AG04450 (cell line): Measurements from ENCODE around the gene CDA. TPM values are rescaled to one million over a fixed set of nuclear protein-coding genes. Genes with fewer than 3 reads are reported as not detected.

Source experiments
- CTCF ChIA-PET: fragments of 300-600, 350-600 bp; formaldehyde crosslinking; extraction: SDS; loops from one replicate; lab custom pipeline; 2022; ENCODE audit warnings: antibody characterized with exemption, inconsistent platforms; lab: Charles Lee
- POLR2A ChIA-PET: fragments of 350-600 bp; formaldehyde crosslinking; extraction: SDS; loops from one replicate; lab custom pipeline; 2021; ENCODE audit warnings: antibody characterized with exemption, inconsistent platforms; lab: Yijun Ruan, JAX
- DNase-seq: peaks from one replicate; pipeline ENCODE4 v3.0.0-alpha.2; 2011; ENCODE audit warnings: low read depth, low spot score
- H3K27ac ChIP-seq: one replicate; pipeline ENCODE4 v1.5.1; 2012; ENCODE audit warnings: low read depth, low read length, control low read depth
- H3K27me3 ChIP-seq: one replicate; pipeline ENCODE4 v1.6.0; 2012; ENCODE audit warnings: low read length; ENCODE audit not compliant: control insufficient read depth, insufficient read depth
- H3K4me3 ChIP-seq: 2 replicates; pipeline ENCODE4 v1.5.1; 2011; ENCODE audit warnings: mild to moderate bottlenecking, low read depth, low read length, control low read depth
- H3K9me3 ChIP-seq: 2 replicates; pipeline ENCODE4 v1.5.1; 2012; ENCODE audit warnings: low read length; ENCODE audit not compliant: control insufficient read depth, insufficient read depth
- polyA plus RNA-seq: library from polyadenylated mRNA; depleted of rRNA; stranded (reverse); fragments of >200 nt; gene quantifications from 2 replicates; pipeline ENCODE4 v1.2.3, GENCODE V29; 2011
- TF ChIP-seq, protein P1 (sequence below): IDR thresholded peaks from 2 replicates; pipeline ENCODE4 v1.5.1; 2011; ENCODE audit warnings: low read depth, low read length, control low read depth, inconsistent platforms

Gene CDA
- polyA plus RNA-seq, 1 experiment: 2.8 TPM

- H3K9me3 ChIP-seq: no peaks in the 10 kb centered on the region
- ChIA-PET CTCF (interaction anchor here (0.7 to 1.1 kb wide), 2 partner anchors 9 to 22 kb away, joined by 3 to 7 read pairs; no protein-coding TSS in a partner anchor), POLR2A (no interaction called here)
- TF ChIP-seq, protein P1, sequence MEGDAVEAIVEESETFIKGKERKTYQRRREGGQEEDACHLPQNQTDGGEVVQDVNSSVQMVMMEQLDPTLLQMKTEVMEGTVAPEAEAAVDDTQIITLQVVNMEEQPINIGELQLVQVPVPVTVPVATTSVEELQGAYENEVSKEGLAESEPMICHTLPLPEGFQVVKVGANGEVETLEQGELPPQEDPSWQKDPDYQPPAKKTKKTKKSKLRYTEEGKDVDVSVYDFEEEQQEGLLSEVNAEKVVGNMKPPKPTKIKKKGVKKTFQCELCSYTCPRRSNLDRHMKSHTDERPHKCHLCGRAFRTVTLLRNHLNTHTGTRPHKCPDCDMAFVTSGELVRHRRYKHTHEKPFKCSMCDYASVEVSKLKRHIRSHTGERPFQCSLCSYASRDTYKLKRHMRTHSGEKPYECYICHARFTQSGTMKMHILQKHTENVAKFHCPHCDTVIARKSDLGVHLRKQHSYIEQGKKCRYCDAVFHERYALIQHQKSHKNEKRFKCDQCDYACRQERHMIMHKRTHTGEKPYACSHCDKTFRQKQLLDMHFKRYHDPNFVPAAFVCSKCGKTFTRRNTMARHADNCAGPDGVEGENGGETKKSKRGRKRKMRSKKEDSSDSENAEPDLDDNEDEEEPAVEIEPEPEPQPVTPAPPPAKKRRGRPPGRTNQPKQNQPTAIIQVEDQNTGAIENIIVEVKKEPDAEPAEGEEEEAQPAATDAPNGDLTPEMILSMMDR: no peak
- H3K4me3 ChIP-seq: no peak overlapping the region
- H3K27ac ChIP-seq: peak overlapping the region; percentile 11
- H3K27me3 ChIP-seq: no peaks in the 10 kb centered on the region
- no peak for DNase-seq
These were observed 7.2 kb downstream of the CDA start for GRCh38 chr1:20596106-20596505.

- CTCF ChIA-PET: no interaction called here
- POLR2A ChIA-PET: no interaction called here
- no peaks in the 10 kb centered on the region for H3K27me3 ChIP-seq
- no peak for DNase-seq
- no peak overlapping the region for H3K27ac ChIP-seq
- no peaks in the 10 kb centered on the region for H3K9me3 ChIP-seq
- TF ChIP-seq, protein P1: no peak
- no peak overlapping the region for H3K4me3 ChIP-seq
These were observed 8.8 kb downstream of the CDA start for GRCh38 chr1:20597650-20598049.

DNA sequence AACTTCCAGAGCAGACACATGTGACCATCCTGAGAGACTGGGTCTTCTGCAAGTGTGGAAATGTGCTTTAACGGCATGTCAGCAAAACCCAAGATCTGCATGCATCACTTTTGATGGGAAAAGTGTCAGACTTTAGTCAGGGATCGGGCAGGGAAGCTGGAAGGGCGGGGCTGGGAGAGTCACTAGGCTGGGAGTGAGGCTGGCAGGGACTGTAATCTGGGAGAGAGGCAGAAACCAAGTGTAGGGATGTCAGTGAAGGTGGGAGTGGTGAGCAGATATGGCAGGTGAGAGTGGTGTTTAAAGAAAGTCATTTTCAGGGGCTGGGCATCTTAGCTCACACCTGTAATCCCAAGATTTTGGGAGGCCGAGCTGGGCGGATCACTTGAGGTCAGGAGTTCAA is 11.3 kb downstream of the CDA start:
- CTCF ChIA-PET: interaction anchor here (1.4 kb wide), 1 partner anchor 25 kb away, joined by 3 read pairs; no protein-coding TSS in a partner anchor
- no peaks in the 10 kb centered on the region for H3K9me3 ChIP-seq

GRCh38 chr1:20601129-20601825 is 12.4 kb downstream of the CDA start:
- ChIA-PET CTCF (interaction anchor here (0.5 to 1.6 kb wide), 3 partner anchors 9 to 31 kb away, joined by 3 to 5 read pairs (median 3); no protein-coding TSS in a partner anchor), POLR2A (no interaction called here)
- H3K27ac ChIP-seq: no peak overlapping the region
- no peak for DNase-seq
- no peak overlapping the region for H3K4me3 ChIP-seq
- TF ChIP-seq, protein P1: no peak
- H3K27me3 ChIP-seq: no peaks in the 10 kb centered on the region
- H3K9me3 ChIP-seq: no peaks in the 10 kb centered on the region

More for the DNA sequence above, 11.3 kb downstream of the CDA start:
- TF ChIP-seq, protein P1: no peak
- Histone ChIP-seq H3K27ac (no peak overlapping the region), H3K27me3 (no peaks in the 10 kb centered on the region), H3K4me3 (no peak overlapping the region)
- POLR2A ChIA-PET: no interaction called here
- no peak for DNase-seq

- DNase-seq: no peak
- CTCF ChIA-PET: no interaction called here
- H3K4me3 ChIP-seq: no peak overlapping the region
- POLR2A ChIA-PET: no interaction called here
- no peaks in the 10 kb centered on the region for H3K9me3 ChIP-seq
- H3K27ac ChIP-seq: no peak overlapping the region
- H3K27me3 ChIP-seq: no peaks in the 10 kb centered on the region
- TF ChIP-seq, protein P1: no peak
These were observed 14.1 kb downstream of the CDA start for GRCh38 chr1:20602851-20603450.
